Measurements from ENCODE around the gene FLYWCH2.
A peak's percentile ranks its signal among the peaks of the same experiment; 100 is the strongest.

The FLYWCH2 gene

DNA sequence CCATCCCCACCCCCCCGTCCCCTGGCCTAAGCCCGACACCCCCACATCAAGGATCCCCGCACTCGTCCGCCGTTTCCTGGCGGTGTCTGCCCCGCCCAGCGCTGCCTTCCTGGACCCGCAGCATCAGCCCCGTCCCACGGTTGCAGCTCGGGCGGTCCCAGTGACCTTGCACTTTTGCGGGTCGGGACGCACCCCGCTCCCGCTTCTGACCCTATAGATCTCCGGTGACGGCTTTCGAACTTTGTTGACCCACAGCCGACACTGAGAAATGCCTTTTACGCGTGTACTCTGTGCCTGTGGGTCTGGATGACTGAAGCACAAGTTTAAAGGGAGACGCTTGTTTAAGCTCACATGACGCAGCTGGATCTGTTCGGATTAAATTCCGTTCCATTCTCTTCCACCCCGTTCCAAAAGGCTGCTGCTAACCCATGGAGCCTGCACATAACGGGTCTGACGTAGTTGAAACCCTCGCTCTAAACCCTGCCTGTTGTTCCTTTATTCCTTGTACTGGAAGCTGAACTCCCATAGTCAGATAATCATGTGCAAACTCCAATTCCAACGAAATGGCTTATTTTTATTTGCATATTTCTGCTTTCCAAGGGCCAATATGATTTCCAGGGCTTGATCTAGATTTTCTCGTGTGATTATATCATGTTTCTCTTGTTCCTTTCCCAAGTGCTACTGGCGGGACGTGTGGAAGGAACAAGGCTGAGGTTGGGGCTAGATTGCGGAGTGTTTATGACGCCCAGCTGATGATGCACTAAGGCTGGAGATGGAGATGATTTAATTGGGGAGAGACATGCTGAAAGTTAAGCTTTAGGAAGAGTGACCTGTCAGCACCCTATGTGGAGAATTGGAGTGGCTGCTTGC is 29.6 kb downstream of the FLYWCH2 start (continued):
- TF ChIP-seq SCRT2 (tag by site-specific recombination; IDR thresholded peaks at IDR 0.05), result peak; percentile 56; the same call in 1 of the 2 replicates
- TF ChIP-seq, protein P1, sequence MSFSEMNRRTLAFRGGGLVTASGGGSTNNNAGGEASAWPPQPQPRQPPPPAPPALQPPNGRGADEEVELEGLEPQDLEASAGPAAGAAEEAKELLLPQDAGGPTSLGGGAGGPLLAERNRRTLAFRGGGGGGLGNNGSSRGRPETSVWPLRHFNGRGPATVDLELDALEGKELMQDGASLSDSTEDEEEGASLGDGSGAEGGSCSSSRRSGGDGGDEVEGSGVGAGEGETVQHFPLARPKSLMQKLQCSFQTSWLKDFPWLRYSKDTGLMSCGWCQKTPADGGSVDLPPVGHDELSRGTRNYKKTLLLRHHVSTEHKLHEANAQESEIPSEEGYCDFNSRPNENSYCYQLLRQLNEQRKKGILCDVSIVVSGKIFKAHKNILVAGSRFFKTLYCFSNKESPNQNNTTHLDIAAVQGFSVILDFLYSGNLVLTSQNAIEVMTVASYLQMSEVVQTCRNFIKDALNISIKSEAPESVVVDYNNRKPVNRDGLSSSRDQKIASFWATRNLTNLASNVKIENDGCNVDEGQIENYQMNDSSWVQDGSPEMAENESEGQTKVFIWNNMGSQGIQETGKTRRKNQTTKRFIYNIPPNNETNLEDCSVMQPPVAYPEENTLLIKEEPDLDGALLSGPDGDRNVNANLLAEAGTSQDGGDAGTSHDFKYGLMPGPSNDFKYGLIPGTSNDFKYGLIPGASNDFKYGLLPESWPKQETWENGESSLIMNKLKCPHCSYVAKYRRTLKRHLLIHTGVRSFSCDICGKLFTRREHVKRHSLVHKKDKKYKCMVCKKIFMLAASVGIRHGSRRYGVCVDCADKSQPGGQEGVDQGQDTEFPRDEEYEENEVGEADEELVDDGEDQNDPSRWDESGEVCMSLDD (tag by site-specific recombination; IDR thresholded peaks at IDR 0.05), result 0 out of 2 replicates have a peak, but pooled peaks have one; percentile 30
- no peak for TF ChIP-seq ZNF48 (tag by site-specific recombination; IDR thresholded peaks at IDR 0.05)
- TF ChIP-seq, protein P2, sequence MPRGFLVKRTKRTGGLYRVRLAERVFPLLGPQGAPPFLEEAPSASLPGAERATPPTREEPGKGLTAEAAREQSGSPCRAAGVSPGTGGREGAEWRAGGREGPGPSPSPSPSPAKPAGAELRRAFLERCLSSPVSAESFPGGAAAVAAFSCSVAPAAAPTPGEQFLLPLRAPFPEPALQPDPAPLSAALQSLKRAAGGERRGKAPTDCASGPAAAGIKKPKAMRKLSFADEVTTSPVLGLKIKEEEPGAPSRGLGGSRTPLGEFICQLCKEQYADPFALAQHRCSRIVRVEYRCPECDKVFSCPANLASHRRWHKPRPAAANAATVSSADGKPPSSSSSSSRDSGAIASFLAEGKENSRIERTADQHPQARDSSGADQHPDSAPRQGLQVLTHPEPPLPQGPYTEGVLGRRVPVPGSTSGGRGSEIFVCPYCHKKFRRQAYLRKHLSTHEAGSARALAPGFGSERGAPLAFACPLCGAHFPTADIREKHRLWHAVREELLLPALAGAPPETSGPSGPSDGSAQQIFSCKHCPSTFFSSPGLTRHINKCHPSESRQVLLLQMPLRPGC (tag by site-specific recombination; IDR thresholded peaks at IDR 0.05), result 0 out of 2 replicates have a peak, but pooled peaks have one; percentile 25
- TF ChIP-seq REPIN1 (tag by site-specific recombination; IDR thresholded peaks at IDR 0.05; ENCODE audit: low read depth), result no peak
- TF ChIP-seq ZNF629 (tag by site-specific recombination; IDR thresholded peaks at IDR 0.05), result peak; percentile 87
- TF ChIP-seq IKZF3 (tag by site-specific recombination; IDR thresholded peaks at IDR 0.05), result peak; percentile 46; the same call in 1 of the 2 replicates
- 0 out of 2 replicates have a peak, but pooled peaks have one; percentile 15 for TF ChIP-seq KLF10 (tag by site-specific recombination; IDR thresholded peaks at IDR 0.05)
- TF ChIP-seq KLF16 (tag by site-specific recombination; IDR thresholded peaks at IDR 0.05), result peak; percentile 23; the same call in 1 of the 2 replicates
- TF ChIP-seq KLF9 (tag by site-specific recombination; IDR thresholded peaks at IDR 0.05; ENCODE audit: low read depth), result peak; percentile 48
- TF ChIP-seq ZXDB (tag by site-specific recombination; IDR thresholded peaks at IDR 0.05), result peak; percentile 15; the same call in 1 of the 2 replicates
- 0 out of 2 replicates have a peak, but pooled peaks have one; percentile 67 for TF ChIP-seq ZNF2 (tag by site-specific recombination; IDR thresholded peaks at IDR 0.05)
- TF ChIP-seq, protein P3, sequence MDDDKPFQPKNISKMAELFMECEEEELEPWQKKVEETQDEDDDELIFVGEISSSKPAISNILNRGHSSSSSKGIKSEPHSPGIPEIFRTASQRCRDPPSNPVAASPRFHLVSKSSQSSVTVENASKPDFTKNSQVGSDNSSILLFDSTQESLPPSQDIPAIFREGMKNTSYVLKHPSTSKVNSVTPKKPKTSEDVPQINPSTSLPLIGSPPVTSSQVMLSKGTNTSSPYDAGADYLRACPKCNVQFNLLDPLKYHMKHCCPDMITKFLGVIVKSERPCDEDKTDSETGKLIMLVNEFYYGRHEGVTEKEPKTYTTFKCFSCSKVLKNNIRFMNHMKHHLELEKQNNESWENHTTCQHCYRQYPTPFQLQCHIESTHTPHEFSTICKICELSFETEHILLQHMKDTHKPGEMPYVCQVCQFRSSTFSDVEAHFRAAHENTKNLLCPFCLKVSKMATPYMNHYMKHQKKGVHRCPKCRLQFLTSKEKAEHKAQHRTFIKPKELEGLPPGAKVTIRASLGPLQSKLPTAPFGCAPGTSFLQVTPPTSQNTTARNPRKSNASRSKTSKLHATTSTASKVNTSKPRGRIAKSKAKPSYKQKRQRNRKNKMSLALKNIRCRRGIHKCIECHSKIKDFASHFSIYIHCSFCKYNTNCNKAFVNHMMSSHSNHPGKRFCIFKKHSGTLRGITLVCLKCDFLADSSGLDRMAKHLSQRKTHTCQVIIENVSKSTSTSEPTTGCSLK (tag by site-specific recombination; IDR thresholded peaks at IDR 0.05), result no peak
- 0 out of 2 replicates have a peak, but pooled peaks have one; percentile 26 for TF ChIP-seq OVOL3 (tag by site-specific recombination; IDR thresholded peaks at IDR 0.05)

DNA sequence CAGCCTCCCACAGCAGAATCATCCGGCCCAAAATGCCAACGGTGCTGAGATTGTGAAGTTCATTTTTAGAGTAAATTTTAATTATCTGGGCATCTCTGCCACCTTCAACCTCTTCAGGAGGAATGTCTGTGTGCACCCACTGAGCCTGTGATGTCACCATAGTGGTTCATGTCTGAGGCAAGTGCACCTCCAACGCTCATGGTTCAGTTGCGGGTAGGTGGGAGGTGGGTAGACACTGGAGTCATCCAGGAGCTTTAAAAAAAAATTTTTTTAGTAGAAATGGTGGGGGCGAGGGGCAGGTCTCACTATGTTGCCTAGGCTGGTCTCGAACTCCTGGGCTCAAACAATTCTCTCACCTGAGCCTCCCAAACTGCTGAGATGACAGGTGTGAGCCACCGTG is 30.6 kb downstream of the FLYWCH2 start:
- CTCF ChIA-PET, result interaction anchor here (0.6 to 2.4 kb wide), 4 partner anchors 8 to 135 kb away, joined by 3 to 20 read pairs (median 4); no protein-coding TSS in a partner anchor
- H3K27ac ChIP-seq (ENCODE audit: extremely low read depth, low read depth, low read length), result no peak overlapping the region
- TF ChIP-seq RBAK (tag by site-specific recombination; IDR thresholded peaks at IDR 0.05), result no peak
- peak; percentile 54; the same call in 1 of the 2 replicates for TF ChIP-seq ZFHX2 (tag by site-specific recombination; conservative IDR thresholded peaks at IDR 0.05)
- TF ChIP-seq, protein P4, sequence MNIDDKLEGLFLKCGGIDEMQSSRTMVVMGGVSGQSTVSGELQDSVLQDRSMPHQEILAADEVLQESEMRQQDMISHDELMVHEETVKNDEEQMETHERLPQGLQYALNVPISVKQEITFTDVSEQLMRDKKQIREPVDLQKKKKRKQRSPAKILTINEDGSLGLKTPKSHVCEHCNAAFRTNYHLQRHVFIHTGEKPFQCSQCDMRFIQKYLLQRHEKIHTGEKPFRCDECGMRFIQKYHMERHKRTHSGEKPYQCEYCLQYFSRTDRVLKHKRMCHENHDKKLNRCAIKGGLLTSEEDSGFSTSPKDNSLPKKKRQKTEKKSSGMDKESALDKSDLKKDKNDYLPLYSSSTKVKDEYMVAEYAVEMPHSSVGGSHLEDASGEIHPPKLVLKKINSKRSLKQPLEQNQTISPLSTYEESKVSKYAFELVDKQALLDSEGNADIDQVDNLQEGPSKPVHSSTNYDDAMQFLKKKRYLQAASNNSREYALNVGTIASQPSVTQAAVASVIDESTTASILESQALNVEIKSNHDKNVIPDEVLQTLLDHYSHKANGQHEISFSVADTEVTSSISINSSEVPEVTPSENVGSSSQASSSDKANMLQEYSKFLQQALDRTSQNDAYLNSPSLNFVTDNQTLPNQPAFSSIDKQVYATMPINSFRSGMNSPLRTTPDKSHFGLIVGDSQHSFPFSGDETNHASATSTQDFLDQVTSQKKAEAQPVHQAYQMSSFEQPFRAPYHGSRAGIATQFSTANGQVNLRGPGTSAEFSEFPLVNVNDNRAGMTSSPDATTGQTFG (tag by site-specific recombination; IDR thresholded peaks at IDR 0.05; ENCODE audit: borderline replicate concordance), result no peak
- no peak for TF ChIP-seq ZNF792 (tag by site-specific recombination; IDR thresholded peaks at IDR 0.05)
- TF ChIP-seq ZFP3 (tag by site-specific recombination; IDR thresholded peaks at IDR 0.05; ENCODE audit: low read depth), result no peak
- TF ChIP-seq ZNF133 (tag by site-specific recombination; IDR thresholded peaks at IDR 0.05), result no peak
- no peak for TF ChIP-seq TRIM28 (IDR thresholded peaks at IDR 0.05; ENCODE audit: borderline replicate concordance, low read length)
- peak; percentile 58; the same call in 1 of the 2 replicates for TF ChIP-seq EGR2 (tag by site-specific recombination; IDR thresholded peaks at IDR 0.05; ENCODE audit: low read depth)
- TF ChIP-seq GLIS2 (tag by site-specific recombination; IDR thresholded peaks at IDR 0.05), result no peak
- TF ChIP-seq YY2 (tag by site-specific recombination; IDR thresholded peaks at IDR 0.05), result no peak
- TF ChIP-seq, protein P5, sequence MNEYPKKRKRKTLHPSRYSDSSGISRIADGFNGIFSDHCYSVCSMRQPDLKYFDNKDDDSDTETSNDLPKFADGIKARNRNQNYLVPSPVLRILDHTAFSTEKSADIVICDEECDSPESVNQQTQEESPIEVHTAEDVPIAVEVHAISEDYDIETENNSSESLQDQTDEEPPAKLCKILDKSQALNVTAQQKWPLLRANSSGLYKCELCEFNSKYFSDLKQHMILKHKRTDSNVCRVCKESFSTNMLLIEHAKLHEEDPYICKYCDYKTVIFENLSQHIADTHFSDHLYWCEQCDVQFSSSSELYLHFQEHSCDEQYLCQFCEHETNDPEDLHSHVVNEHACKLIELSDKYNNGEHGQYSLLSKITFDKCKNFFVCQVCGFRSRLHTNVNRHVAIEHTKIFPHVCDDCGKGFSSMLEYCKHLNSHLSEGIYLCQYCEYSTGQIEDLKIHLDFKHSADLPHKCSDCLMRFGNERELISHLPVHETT (tag by site-specific recombination; IDR thresholded peaks at IDR 0.05), result no peak
- TF ChIP-seq ZNF404 (tag by site-specific recombination; IDR thresholded peaks at IDR 0.05), result no peak
- no peaks in the 10 kb centered on the region for H3K9me3 ChIP-seq (ENCODE audit: control insufficient read depth, insufficient read depth, low read depth, low read length)
- 0 out of 2 replicates have a peak, but pooled peaks cover 4% of the 10 kb centered on the region for H3K4me1 ChIP-seq (ENCODE audit: control insufficient read depth, insufficient read depth, low read length)
- H3K4me3 ChIP-seq (ENCODE audit: low read depth, low read length), result no peak overlapping the region
- POLR2A ChIA-PET, result no interaction called here
- H3K36me3 ChIP-seq (ENCODE audit: control insufficient read depth in 2 of 2, insufficient read depth in 1 of 2, low read length in 2 of 2), result peaks cover 2 to 7% of the 10 kb centered on the region in 2 experiments; a peak in 2 of 3 replicates

Measured in HEK293 (cell line).